Natural killer cell (primary cell): Measurements from ENCODE around the gene PCLAF. TPM values are rescaled to one million over a fixed set of nuclear protein-coding genes. Genes with fewer than 3 reads are reported as not detected.
A peak's percentile ranks its signal among the peaks of the same experiment; 100 is the strongest.

Experiments
- ATAC-seq, 3 donors: fragments of 150-1000 bp in 2 of 3; fragments of 200-7000 bp in 1 of 3; cut with Tn5 transposase; 1 replicate in 1 of 3; 2 replicates in 2 of 3; pipeline ENCODE4 v1.10.0; 2021; ENCODE audit warnings: mild to moderate bottlenecking in 2 of 3, moderate library complexity in 2 of 3
- DNase-seq, 2 donors: peaks; one replicate each; pipeline versions ENCODE4 v3.0.0 to v3.0.0-alpha.2; 2013 to 2021; ENCODE audit warnings: mixed read lengths in 1 of 2
- H3K27ac ChIP-seq: one replicate; pipeline ENCODE4 v1.5.1; 2013; ENCODE audit warnings: mild to moderate bottlenecking, low read length
- H3K27me3 ChIP-seq: one replicate; pipeline ENCODE4 v1.6.1; 2013; ENCODE audit warnings: low read length; ENCODE audit not compliant: control insufficient read depth, insufficient read depth
- H3K36me3 ChIP-seq: one replicate; pipeline ENCODE4 v1.6.1; 2013; ENCODE audit warnings: low read length; ENCODE audit not compliant: control insufficient read depth, insufficient read depth
- H3K4me1 ChIP-seq: one replicate; pipeline ENCODE4 v1.6.1; 2013; ENCODE audit warnings: low read length; ENCODE audit not compliant: control insufficient read depth, insufficient read depth
- H3K4me3 ChIP-seq: one replicate; pipeline ENCODE4 v1.5.1; 2013; ENCODE audit warnings: low read length
- H3K9me3 ChIP-seq: one replicate; pipeline ENCODE4 v1.6.1; 2013; ENCODE audit warnings: low read length; ENCODE audit not compliant: control insufficient read depth, insufficient read depth
- H3K27ac Mint-ChIP-seq, 2 donors: one replicate each; pipeline ENCODE4 v1.8.0; 2022; ENCODE audit warnings: mild to moderate bottlenecking in 2 of 2, mixed read lengths in 2 of 2, moderate library complexity in 1 of 2
- H3K27me3 Mint-ChIP-seq, 2 donors: one replicate each; pipeline ENCODE4 v1.8.0; 2022; ENCODE audit warnings: low read depth in 2 of 2, mixed read lengths in 2 of 2
- H3K36me3 Mint-ChIP-seq: one replicate; pipeline ENCODE4 v1.8.0; 2022; ENCODE audit warnings: mixed read lengths
- H3K4me1 Mint-ChIP-seq, 2 donors: one replicate each; pipeline ENCODE4 v1.8.0; 2022; ENCODE audit warnings: mixed read lengths in 2 of 2
- H3K4me3 Mint-ChIP-seq: one replicate; pipeline ENCODE4 v1.8.0; 2022; ENCODE audit warnings: mild to moderate bottlenecking, moderate library complexity, mixed read lengths
- H3K9me3 Mint-ChIP-seq, 2 donors: one replicate each; pipeline ENCODE4 v1.8.0; 2022; ENCODE audit warnings: mixed read lengths in 2 of 2
- CTCF ChIP-seq: fragments of 200-600 bp; IDR thresholded peaks from one replicate; pipeline ENCODE4 v1.8.0; 2022; ENCODE audit warnings: antibody characterized with exemption
- WGBS: methylation state at CpG from one replicate; pipeline ENCODE4 v1.1.7; 2013; ENCODE audit warnings: missing lambda C conversion rate; ENCODE audit not compliant: insufficient coverage; 5-methylcytosine and 5-hydroxymethylcytosine counted together
- intact Hi-C: fragments of 100-400 bp; cut with micrococcal nuclease; formaldehyde crosslinking; loops from one replicate; pipeline ENCODE4 v1.14.2; 2022
- total RNA-seq, 4 donors: library from RNA; stranded (reverse); fragments of 120-200 nt in 1 of 4; gene quantifications; one replicate each; pipeline versions ENCODE4 v1.2.3 to v1.2.4, GENCODE V29; 2013 to 2022

PCLAF gene
- total RNA-seq, 3 donors from 2014 or later (not counting 1 experiment from before 2014, with no cell fraction given): 1.4 to 2.2 (median 1.9) TPM

DNA sequence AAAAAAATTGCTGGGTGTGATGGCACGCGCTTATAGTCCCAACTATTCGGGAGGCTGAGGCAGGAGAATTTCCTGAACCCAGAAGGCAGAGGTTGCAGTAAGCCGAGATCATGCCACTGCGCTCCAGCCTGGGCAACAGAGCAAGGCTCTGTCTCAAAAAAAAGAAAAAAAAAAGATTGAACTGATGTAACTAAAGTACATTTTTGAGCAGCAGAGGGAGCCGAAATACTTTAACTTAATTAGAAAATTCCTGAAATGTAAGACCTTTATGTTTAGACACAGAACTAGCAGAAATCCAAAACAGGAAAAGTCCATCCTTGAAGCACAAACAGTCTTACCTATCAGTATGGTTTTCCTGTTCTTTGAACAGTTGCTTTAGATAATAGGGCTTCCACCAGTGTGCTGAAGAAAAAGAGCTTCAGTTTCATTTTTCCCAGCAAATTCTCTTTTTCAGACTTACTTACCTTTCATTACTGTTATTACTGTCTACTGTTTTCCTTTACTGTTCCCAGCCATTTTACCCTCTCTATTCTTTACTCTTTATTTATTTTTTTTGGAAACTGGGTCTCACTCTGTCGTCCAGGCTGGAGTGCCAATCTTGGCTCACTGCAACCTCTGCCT lies 45.7 kb upstream of the PCLAF start:
- Histone ChIP-seq H3K4me1 (peaks cover 10% of the 10 kb centered on the region), H3K9me3 (no peaks in the 10 kb centered on the region), H3K36me3 (peaks cover 48% of the 10 kb centered on the region), H3K27ac (no peak overlapping the region), H3K27me3 (no peaks in the 10 kb centered on the region), H3K4me3 (no peak overlapping the region)
- whole genome bisulfite sequencing: 87% methylated on average over 6 of the region's 7 CpGs
- Mint-ChIP-seq H3K9me3 (no peaks in the 10 kb centered on the region), H3K27me3 (no peaks in the 10 kb centered on the region), H3K27ac (peak overlapping the region in 1 of 2 donors; percentile 46), H3K4me1 (peaks cover 17 to 21% of the 10 kb centered on the region in 2 donors), H3K4me3 (no peak overlapping the region), H3K36me3 (peaks cover 11% of the 10 kb centered on the region)
- no peak for TF ChIP-seq CTCF
- DNase-seq: peak in 1 of 2 donors; percentile 52
- intact Hi-C loops: no loop called here
- no peak for ATAC-seq

GRCh38 chr15:64425221-64425620 lies 44.0 kb upstream of the PCLAF start:
- Mint-ChIP-seq H3K9me3 (no peaks in the 10 kb centered on the region), H3K4me3 (no peak overlapping the region), H3K27me3 (no peaks in the 10 kb centered on the region), H3K36me3 (peaks cover 11% of the 10 kb centered on the region), H3K27ac (no peak overlapping the region), H3K4me1 (peaks cover 10 to 14% of the 10 kb centered on the region in 2 donors)
- Histone ChIP-seq H3K27me3 (no peaks in the 10 kb centered on the region), H3K9me3 (no peaks in the 10 kb centered on the region), H3K27ac (no peak overlapping the region), H3K4me1 (peaks cover 2% of the 10 kb centered on the region), H3K4me3 (no peak overlapping the region), H3K36me3 (peaks cover 58% of the 10 kb centered on the region)
- no peak for DNase-seq
- intact Hi-C loops: no loop called here
- ATAC-seq: no peak
- 90% methylated on average over 2 of the region's 3 CpGs for WGBS
- TF ChIP-seq CTCF: no peak

- Mint-ChIP-seq H3K36me3 (peaks cover 11% of the 10 kb centered on the region), H3K9me3 (no peaks in the 10 kb centered on the region), H3K27ac (no peak overlapping the region), H3K4me3 (no peak overlapping the region), H3K27me3 (no peaks in the 10 kb centered on the region), H3K4me1 (peaks cover 0 to 4% of the 10 kb centered on the region in 2 donors)
- WGBS: 62% methylated on average over 4 of the region's 6 CpGs
- Histone ChIP-seq H3K9me3 (no peaks in the 10 kb centered on the region), H3K27me3 (no peaks in the 10 kb centered on the region), H3K4me1 (no peaks in the 10 kb centered on the region), H3K4me3 (no peak overlapping the region), H3K27ac (no peak overlapping the region), H3K36me3 (peaks cover 60% of the 10 kb centered on the region)
- no peak for ATAC-seq
- no peak for DNase-seq
- TF ChIP-seq CTCF: no peak
- intact Hi-C loops: no loop called here
Observed at GRCh38 chr15:64423970-64424369, 42.7 kb upstream of the PCLAF start.

DNA sequence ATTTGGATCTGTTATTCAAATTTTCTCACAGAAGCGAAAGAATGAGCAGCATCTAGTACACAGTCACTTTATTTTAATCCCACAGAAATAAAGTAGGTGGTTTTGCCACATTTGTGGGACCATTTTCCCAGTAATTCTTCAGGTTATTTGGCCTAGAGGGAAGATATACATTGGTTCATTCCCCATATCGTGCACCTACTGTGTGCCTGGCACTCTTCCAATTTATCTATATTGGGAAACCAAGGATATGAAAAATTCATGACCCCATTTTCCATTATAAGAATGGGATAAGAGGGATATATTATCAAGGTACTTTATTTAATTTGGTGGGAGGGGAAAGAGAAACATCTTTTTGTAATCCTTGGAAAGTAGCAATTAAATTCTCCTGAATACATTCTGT lies 41.5 kb upstream of the PCLAF start:
- H3K4me3 Mint-ChIP-seq: no peak overlapping the region
- Histone ChIP-seq H3K9me3 (no peaks in the 10 kb centered on the region), H3K4me1 (no peaks in the 10 kb centered on the region), H3K36me3 (peaks cover 69% of the 10 kb centered on the region), H3K4me3 (no peak overlapping the region), H3K27me3 (no peaks in the 10 kb centered on the region), H3K27ac (no peak overlapping the region)
- H3K27me3 Mint-ChIP-seq: no peaks in the 10 kb centered on the region
- ATAC-seq (no peak), DNase-seq (no peak)
- 88% methylated on average over 1 of the region's 2 CpGs for WGBS
- peaks cover 11% of the 10 kb centered on the region for H3K36me3 Mint-ChIP-seq
- TF ChIP-seq CTCF: no peak
- intact Hi-C loops: no loop called here
- H3K27ac Mint-ChIP-seq: no peak overlapping the region
- H3K4me1 Mint-ChIP-seq: peaks cover 0 to 3% of the 10 kb centered on the region in 2 donors
- H3K9me3 Mint-ChIP-seq: no peaks in the 10 kb centered on the region
